Measurements from ENCODE around the gene MUC2.

Gene MUC2

DNA sequence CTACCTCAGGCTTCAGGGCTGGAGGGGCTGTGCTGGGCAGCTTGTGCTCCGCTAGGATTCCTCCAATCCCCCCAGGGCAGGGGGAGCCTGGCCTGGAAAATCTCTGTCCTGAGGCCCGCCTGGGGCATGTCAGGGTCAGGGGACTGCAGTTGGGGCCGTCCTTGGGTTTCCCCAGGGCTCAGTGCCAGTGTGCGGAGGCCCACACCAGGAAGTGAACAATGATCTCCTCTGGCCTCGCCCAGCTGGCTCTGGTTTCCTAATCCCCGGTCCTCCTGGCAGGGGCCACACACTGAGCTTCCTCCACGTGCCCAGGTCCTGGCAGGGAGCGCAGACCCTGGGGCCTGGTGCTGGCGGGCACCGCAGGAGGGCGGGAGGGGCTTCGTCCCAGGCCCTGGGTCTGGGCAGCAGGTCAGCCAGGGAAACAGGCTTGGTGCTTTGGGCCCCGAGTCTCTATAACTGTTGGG is 1.4 kb upstream of the MUC2 start:
- FAIRE-seq: no peak

DNA sequence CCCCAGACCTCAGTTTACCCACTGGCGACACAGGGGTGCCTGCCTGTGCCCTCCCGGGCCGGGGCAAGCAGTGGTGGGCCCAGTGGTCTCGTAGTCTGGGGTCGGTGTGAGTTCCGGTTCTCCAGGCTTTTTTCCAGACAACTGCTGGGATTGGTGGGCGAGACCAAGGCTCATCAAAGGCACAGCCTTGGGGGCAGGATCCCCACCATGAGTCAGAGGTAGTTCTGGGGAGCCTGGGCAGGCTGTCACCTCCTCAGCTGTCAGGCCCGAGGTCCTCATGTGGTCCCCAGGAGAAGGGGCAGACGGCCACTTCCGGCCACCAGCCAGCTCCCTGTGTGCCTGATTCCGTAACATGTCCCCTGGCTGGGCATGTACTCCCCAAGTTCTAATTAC is 827 bp upstream of the MUC2 start:
- no peak for FAIRE-seq

DNA sequence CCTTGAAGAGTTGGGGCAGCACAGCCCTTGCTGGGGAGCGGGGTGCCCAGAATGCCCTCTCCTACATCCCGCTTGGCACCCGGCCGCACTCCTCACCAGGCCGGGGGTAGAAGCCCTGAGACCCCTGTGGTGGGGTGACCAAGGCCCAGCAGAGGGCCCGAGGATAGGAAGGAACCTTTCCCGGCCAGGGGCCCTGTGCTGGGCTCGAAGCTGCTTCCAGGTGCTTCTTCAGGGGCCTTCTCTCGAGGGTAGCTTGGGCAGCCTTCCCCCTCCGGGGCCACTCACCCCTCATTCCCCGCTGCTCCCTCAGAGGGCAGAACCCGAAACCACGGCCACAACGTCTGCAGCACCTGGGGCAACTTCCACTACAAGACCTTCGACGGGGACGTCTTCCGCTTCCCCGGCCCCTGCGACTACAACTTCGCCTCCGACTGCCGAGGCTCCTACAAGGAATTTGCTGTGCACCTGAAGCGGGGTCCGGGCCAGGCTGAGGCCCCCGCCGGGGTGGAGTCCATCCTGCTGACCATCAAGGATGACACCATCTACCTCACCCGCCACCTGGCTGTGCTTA is 752 bp downstream of the MUC2 start:
- no peak for FAIRE-seq

DNA sequence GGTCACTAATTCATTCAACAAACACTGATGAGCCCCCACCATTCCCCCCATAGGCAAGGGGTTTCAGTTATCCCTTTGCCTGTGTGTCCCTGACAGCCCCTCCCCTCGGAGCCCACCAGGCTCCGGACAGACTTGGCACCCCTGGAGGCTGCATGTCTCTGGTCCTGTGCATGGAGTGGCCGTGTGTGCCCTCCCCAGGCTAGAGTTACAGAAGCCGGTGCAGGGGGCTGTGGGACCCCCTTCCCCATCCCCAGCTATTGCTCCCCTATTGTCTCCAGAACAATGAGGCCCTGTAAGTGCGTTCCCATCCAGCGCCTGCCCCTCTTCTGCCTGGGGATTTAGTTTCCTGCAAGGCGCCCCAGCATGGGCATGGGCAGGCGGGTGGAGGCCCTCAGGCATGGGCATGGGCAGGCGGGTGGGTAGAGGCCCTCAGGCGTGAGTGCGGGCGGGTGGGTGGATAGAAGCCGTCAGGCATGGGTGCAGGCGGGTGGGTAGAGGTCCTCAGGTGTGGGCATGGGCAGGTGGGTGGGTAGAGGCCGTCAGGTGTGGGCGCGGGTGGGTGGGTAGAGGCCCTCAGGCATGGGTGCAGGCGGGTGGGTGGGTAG is 1.5 kb downstream of the MUC2 start:
- FAIRE-seq: no peak

DNA sequence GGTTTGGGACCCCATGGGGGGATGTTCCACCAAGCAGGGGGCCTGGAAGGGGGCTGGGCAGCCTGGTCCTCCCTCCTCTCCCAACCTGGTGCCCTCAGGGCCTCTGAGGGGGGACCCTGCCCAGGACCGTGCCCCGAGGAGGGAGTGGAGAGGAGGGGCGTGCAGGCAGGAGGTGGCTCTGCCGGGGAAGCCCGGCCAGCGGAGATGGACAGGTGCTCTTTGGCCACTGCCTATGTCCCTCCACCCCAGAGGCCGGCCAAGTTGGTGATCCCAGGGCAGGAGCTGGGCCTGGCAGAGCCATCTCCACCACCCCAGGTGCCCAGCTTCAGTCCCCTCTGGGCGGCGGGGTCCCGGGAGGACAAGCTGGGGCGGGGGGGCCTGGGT is 2.4 kb downstream of the MUC2 start:
- no peak for FAIRE-seq

DNA sequence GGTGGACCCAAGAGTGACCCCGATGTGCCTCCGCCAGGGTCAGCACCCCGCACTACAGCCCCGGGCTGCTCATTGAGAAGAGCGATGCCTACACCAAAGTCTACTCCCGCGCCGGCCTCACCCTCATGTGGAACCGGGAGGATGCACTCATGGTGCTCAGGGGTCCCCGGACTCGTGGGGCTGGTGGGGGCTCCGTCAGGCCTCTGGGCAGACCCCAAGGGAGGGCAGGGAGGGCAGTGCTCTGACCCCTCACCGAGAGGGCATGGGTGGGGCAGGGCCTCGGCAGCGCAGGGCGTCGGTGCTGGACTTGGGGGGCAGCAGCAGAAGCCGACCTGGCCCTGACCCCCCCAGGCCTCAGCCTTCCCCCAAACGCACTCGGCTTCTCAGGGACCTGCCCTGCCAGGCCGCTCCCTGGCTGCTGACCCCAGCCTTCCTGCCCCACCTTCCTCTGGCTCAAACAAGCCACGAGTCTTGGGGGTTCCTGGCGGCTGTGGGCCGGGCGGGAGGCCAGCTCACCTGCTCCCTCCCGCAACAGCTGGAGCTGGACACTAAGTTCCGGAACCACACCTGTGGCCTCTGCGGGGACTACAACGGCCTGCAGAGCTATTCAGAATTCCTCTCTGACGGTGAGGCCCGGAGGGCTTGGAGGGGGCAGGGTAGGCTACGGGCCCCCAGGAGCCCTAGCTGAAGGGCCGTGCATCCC is 2.9 kb downstream of the MUC2 start:
- FAIRE-seq: no peak

DNA sequence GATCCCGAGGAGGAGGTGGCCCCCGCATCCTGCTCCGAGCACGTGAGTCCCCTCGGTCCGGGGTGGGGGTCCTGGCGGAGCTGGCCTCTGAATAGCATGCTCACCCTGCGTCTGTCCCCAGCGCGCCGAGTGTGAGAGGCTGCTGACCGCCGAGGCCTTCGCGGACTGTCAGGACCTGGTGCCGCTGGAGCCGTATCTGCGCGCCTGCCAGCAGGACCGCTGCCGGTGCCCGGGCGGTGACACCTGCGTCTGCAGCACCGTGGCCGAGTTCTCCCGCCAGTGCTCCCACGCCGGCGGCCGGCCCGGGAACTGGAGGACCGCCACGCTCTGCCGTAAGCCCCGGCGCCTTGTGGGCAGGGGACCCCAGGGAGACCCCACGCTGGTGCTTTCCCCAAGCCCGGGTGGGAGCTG is 3.5 kb downstream of the MUC2 start:
- FAIRE-seq: no peak

DNA sequence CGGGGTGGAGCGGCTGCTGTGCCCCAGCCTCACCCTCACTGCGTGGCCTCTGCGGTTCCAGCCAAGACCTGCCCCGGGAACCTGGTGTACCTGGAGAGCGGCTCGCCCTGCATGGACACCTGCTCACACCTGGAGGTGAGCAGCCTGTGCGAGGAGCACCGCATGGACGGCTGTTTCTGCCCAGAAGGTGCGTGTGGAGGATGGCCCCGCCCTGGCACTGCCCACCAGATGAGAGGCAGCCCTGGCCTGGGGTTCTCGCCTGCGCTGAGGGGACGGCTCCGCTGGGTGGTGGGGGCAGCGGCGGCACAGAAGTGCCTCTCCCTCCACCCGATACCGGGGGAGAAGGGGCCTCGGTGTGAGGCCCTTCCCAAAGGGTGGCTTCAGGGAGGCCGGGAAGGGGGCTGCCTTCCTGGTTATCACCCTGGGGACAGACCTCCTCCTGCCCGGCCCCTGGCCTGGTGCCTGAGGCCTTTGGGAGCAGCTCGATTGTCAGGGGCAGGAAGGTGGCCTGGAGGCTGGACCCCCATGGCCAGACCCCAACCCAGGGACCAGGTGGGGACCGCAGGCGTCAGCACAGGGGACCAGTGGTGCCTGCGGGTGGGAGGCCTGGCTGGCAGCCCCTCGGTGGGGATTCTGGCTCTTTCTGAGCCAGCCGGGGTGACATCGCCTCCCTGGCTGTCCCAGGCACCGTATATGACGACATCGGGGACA is 7.1 kb downstream of the MUC2 start:
- FAIRE-seq: no peak

DNA sequence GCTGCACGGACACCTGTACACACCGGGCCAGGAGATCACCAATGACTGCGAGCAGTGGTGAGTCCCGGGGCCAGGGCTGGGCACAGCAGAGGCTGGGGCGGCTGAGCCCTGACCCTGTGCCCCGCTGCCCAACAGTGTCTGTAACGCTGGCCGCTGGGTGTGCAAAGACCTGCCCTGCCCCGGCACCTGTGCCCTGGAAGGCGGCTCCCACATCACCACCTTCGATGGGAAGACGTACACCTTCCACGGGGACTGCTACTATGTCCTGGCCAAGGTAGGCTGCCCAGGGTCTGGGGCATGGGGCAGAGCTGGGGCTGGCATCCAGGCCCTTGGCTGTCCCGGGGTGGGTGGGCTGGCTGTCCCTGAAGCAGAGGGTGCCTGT is 7.7 kb downstream of the MUC2 start:
- FAIRE-seq: no peak

DNA sequence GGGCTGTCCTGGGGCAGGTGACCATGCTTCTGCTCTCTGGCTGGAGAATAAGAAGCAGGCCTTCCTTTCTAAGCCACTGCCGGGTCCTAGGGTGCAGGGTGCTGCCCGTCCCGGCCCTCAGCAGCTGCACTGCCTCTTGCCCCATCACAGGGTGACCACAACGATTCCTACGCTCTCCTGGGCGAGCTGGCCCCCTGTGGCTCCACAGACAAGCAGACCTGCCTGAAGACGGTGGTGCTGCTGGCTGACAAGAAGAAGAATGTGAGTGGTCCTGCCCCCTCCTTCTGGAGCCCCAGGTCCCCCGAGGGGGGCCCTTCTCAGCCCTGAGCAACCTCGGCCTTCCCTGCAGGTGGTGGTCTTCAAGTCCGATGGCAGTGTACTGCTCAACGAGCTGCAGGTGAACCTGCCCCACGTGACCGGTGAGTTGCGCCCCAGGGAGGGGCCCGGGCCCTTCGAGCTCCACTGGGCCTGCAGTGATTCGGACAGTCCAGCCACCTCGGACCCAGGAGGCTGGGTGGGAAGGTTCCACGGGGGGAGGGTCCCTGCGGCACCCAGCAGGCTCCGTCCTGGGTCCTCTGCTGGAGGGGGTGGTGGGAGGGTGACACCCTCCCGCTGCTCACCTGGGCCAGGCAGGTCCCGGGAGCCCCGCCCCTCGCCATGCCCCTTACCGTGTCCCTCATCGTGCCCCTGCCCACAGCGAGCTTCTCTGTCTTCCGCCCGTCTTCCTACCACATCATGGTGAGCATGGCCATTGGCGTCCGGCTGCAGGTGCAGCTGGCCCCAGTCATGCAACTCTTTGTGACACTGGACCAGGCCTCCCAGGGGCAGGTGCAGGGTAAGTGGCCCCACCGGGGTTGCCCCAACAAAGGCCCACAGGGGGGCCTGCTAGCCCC is 8.3 kb downstream of the MUC2 start:
- no peak for FAIRE-seq

DNA sequence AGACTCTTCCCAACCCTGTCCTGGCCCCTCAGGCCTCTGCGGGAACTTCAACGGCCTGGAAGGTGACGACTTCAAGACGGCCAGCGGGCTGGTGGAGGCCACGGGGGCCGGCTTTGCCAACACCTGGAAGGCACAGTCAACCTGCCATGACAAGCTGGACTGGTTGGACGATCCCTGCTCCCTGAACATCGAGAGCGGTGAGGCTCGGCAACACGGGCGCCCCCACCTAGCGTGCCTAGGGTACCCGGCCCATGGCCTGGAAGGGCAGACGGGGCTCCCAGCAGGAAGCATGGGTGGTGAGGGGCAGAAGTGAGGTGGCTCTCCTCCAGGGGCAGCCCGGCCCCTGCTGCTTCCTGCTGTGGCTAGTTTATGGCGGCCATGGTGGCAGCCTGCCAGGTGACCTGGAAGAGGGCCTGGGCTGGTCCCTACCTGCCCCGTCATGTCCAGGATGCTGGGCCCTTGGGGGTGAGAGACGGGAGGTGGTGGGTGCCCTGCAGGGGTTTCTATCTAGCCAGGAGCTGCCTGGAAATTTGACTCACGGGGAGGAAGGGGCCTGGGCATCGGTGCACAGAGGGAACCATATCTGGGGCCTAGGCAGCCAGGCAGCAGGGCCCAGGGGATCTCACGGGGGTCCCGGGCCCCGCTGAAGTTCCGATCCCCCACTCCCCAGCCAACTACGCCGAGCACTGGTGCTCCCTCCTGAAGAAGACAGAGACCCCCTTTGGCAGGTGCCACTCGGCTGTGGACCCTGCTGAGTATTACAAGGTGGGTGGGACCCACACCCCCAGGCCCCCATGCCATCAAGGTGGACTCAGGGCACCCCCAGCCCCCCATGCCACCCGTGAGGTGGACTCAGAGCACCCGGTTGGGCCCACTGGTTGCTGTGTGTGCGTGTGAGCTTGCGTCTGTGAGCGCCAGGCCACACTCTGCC is 9.2 kb downstream of the MUC2 start:
- no peak for FAIRE-seq

DNA sequence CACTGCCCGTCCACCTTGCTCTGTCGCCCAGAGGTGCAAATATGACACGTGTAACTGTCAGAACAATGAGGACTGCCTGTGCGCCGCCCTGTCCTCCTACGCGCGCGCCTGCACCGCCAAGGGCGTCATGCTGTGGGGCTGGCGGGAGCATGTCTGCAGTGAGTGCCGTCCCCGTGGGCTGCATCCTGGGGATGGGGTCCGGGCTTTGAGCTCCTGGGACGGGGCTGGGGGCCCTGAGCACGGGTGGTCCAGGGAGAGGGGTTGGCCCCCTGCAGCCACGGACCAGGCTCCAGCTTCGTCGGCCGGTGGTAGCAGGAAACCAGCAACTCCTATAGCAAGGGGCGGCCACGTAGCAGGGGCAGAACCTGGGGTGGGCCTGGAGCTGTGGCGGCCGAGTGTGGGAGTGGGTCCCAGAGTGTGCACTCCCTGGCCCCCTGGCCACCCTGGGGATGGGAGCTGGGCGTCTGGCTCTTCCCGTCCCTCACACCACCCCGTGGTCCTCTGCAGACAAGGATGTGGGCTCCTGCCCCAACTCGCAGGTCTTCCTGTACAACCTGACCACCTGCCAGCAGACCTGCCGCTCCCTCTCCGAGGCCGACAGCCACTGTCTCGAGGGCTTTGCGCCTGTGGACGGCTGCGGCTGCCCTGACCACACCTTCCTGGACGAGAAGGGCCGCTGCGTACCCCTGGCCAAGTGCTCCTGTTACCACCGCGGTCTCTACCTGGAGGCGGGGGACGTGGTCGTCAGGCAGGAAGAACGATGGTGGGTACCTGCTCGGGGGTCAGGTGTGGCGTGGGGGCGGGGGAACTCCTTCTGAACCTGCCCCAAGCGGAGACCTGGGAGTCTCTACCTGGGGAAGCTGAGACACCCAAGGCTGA is 10.1 kb downstream of the MUC2 start:
- no peak for FAIRE-seq

DNA sequence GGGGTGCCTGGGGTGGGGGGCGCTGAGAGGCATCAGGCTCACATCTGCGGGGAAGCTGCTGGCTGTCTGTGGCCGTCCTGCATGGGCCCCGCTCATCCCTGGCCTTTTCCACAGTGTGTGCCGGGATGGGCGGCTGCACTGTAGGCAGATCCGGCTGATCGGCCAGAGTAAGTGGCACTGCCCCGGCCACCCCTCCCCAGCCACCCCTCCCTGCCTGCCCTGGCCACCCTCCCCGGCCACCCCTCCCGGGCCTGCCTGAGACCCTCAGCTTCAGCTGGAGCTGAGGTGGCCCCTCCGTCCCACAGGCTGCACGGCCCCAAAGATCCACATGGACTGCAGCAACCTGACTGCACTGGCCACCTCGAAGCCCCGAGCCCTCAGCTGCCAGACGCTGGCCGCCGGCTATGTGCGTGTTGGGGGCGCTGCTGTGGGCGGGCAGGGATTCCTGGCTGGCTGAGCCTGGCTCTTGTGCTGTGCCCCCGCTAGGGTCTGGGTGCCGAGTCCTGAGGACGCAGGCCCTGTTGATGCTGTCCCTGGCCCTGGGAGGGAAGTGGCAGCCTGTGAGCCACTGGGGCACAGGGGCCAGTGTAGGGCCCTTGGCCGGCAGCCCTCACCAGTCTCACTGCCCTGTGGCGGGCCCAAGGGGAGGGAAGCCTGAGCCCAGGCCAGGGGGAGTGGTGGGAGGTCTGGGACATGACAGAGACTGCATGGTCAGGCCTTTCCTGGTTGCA is 10.9 kb downstream of the MUC2 start:
- no peak for FAIRE-seq

DNA sequence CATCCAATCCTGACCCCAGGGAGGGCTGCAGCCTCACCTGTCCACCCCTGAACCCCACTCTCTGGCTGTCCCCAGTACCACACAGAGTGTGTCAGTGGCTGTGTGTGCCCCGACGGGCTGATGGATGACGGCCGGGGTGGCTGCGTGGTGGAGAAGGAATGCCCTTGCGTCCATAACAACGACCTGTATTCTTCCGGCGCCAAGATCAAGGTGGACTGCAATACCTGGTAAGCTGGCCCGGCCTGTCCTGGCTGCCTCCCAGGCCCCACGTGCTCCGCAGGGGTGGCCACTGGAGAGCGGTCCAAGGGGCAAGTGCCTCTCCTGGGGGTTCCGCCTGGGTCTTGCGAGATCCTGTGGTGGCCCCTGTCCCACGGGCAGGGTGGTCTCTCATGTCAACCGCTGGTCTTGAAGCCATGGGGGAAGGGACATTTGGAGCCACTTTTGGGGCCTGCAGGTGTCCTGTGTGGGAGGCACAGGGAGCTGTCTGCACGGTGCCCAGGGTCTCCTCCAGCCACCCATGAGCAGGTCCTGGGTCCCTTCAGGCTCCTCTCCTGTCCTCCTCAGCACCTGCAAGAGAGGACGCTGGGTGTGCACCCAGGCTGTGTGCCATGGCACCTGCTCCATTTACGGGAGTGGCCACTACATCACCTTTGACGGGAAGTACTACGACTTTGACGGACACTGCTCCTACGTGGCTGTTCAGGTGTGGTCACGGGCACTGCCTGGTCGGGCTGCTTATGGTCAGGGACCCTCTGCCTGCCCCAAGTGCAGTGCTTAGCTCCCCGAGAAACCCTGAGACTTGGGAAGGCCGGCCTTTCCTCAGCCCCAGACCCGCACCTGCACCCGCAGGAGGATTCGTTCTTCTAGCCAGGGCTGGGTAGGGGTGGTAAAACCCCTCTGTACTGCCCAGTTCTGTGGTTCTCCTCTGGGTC is 11.8 kb downstream of the MUC2 start:
- FAIRE-seq: no peak

DNA sequence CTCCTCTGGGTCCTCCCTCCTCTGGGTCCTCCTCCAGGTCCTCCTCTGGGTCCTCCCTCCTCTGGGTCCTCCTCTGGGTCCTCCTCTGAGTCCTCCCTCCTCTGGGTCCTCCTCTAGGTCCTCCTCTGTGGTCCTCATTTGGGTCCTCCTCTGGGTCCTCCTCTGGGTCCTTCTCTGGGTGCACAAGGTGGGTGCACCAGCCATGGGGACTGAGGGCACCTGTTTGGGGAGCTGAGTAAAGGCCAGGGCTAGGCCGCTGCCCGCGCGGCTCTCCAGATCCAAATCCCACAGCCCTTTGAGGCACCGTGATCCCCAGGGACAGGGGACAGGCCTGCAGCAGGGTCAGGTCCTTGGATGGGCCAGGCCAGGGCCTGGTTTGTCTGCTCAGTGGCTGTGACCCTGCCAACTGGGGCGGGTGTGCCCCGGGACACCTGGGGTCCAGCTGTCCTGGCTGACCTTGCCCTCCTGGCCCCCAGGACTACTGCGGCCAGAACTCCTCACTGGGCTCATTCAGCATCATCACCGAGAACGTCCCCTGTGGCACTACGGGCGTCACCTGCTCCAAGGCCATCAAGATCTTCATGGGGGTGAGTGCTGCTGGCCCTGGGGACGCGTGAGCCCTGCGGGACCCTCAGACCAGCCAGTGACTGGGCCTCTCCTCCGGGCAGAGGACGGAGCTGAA is 12.7 kb downstream of the MUC2 start:
- no peak for FAIRE-seq

DNA sequence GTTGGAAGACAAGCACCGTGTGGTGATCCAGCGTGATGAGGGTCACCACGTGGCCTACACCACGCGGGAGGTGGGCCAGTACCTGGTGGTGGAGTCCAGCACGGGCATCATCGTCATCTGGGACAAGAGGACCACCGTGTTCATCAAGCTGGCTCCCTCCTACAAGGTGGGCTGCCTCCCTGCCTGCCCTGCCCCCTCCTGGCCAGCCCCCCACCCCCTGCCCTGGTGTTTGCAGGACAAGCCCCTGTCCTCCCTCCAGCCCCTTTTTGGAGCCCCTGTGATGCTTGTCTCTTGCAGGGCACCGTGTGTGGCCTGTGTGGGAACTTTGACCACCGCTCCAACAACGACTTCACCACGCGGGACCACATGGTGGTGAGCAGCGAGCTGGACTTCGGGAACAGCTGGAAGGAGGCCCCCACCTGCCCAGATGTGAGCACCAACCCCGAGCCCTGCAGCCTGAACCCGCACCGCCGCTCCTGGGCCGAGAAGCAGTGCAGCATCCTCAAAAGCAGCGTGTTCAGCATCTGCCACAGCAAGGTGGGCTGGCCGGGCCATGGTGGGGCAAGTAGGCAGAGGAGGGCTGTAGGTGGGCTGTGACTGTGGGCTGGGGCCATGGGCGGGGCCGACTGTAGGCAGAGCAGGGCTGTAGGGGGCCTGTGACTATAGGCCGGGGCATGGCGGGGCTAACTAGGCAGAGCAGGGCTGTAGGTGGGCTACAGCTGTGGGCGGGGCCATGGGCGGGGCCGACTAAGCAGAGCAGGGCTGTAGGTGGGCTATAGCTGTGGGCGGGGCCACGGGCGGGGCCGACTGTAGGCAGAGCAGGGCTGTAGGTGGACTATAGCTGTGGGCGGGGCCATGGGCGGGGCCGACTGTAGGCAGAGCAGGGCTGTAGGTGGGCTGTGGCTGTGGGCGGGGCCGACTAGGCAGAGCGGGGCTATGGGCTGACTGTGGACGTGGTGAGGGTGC is 13.6 kb downstream of the MUC2 start:
- FAIRE-seq: no peak

Data from G401.6 (cell line).